ENCODE measurements around the gene MFSD1. TPM values are rescaled to one million over a fixed set of nuclear protein-coding genes. Genes with fewer than 3 reads are reported as not detected.

The MFSD1 gene
- total and polyA plus RNA-seq, 7 donors: 25.2 to 58.5 (median 54.1) TPM

DNA sequence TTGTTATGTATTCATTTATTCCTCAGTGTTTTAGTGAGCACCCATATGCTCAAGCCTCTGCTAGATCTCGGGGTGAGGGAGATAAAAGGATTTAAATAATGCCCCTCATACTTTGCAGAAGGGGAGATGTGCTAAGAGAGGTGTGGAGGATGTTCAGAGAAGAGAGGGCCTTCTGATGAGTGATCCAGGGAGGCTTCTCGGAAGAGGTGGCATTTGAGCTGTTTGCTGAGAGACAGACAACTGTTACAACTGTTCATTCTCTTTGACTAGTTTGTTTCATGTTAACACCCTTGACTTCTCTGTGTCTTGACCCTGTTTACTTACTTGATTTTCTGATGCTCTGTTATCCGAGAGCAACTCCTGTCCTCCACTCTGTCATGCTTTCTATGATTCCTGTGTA is 34.5 kb downstream of the MFSD1 start:
- H3K9me3 ChIP-seq: no peaks in the 10 kb centered on the region
- 58 to 85% methylated on average over 3 of the region's 3 CpGs for WGBS, 2 donors
- H3K4me3 ChIP-seq: no peak overlapping the region
- TF ChIP-seq POLR2A (IDR thresholded peaks at IDR 0.05) (no peak), CTCF (IDR thresholded peaks at IDR 0.05) (no peak), POLR2AphosphoS5 (IDR thresholded peaks at IDR 0.05) (no peak), EP300 (IDR thresholded peaks at IDR 0.05) (no peak)
- no peak overlapping the region for H3K27ac ChIP-seq
- peaks cover 0 to 16% (median 0%) of the 10 kb centered on the region in 4 donors for H3K36me3 ChIP-seq
- DNase-seq: no peak
- H3K4me1 ChIP-seq: peaks cover 0 to 2% (median 0%) of the 10 kb centered on the region in 4 donors
- H3K27me3 ChIP-seq: no peaks in the 10 kb centered on the region
- intact Hi-C loops (cut with DNase I): no loop called here

- no peak overlapping the region for H3K27ac ChIP-seq
- DNase-seq: no peak
- WGBS, 2 donors: 80 to 83% methylated on average over 3 of the region's 3 CpGs
- TF ChIP-seq POLR2A (IDR thresholded peaks at IDR 0.05) (no peak), POLR2AphosphoS5 (IDR thresholded peaks at IDR 0.05) (no peak), CTCF (IDR thresholded peaks at IDR 0.05) (no peak)
- H3K36me3 ChIP-seq: peaks cover 0 to 7% (median 0%) of the 10 kb centered on the region in 4 donors
- no peak overlapping the region for H3K4me3 ChIP-seq
- H3K9me3 ChIP-seq: no peaks in the 10 kb centered on the region
- no peaks in the 10 kb centered on the region for H3K27me3 ChIP-seq
- intact Hi-C loops (cut with DNase I): no loop called here
- H3K4me1 ChIP-seq: peaks cover 0 to 2% (median 0%) of the 10 kb centered on the region in 4 donors
Observed at GRCh38 chr3:158837240-158837639, 35.4 kb downstream of the MFSD1 start.

DNA sequence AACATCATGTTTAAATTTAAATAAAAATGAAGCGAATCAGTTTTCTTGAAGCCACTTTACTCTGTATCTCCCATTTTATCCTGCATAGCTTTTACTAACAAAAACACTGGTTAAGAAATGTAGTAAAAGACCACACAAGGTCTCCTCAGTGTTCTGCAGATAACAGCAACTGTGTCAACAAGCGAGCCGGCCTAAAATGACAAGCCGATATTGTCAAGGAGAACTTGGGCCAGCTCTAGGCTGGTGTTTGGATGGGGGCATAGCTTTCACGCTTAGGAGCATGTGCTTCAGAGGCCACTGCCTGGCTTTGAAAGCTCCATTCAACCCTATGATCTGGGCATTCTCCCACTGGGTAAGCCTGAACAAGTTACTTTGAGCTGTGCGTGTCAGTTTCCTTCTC is 38.1 kb downstream of the MFSD1 start:
- Histone ChIP-seq H3K27me3 (no peaks in the 10 kb centered on the region), H3K9me3 (no peaks in the 10 kb centered on the region), H3K27ac (no peak overlapping the region), H3K36me3 (no peaks in the 10 kb centered on the region), H3K4me1 (no peaks in the 10 kb centered on the region), H3K4me3 (no peak overlapping the region)
- no peak for DNase-seq
- intact Hi-C loops (cut with DNase I): no loop called here
- WGBS, 2 donors: 96% methylated on average over 6 of the region's 6 CpGs
- TF ChIP-seq CTCF (IDR thresholded peaks at IDR 0.05) (no peak), EP300 (IDR thresholded peaks at IDR 0.05) (no peak), POLR2AphosphoS5 (IDR thresholded peaks at IDR 0.05) (no peak), POLR2A (IDR thresholded peaks at IDR 0.05) (no peak)

DNA sequence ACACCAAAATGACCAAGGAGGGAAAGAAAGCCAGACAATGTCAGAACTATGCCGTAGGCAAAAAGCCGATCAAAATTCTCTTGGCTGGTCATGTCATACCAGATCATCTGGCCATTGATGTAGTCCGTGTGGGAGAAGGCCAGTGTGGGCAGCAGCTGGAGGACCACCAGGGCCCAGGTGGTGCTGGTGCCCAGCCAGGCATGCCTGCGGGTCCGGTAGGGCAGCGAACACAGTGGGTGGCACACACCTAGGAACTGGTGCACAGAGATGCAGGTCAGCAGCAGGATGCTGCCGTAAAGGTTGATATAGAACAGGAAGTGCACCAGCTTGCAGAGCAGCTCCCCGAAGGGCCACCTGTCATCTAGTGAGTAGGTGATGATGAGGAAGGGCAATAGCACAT is 39.5 kb downstream of the MFSD1 start:
- H3K27me3 ChIP-seq: no peaks in the 10 kb centered on the region
- no peaks in the 10 kb centered on the region for H3K4me1 ChIP-seq
- intact Hi-C loops (cut with DNase I): no loop called here
- no peak for DNase-seq
- WGBS, 2 donors: 89 to 92% methylated on average over 8 of the region's 8 CpGs
- TF ChIP-seq EP300 (IDR thresholded peaks at IDR 0.05) (no peak), CTCF (IDR thresholded peaks at IDR 0.05) (no peak), POLR2AphosphoS5 (IDR thresholded peaks at IDR 0.05) (no peak)
- H3K36me3 ChIP-seq: no peaks in the 10 kb centered on the region
- no peak overlapping the region for H3K4me3 ChIP-seq
- no peak overlapping the region for H3K27ac ChIP-seq
- H3K9me3 ChIP-seq: no peaks in the 10 kb centered on the region

- Histone ChIP-seq H3K9me3 (no peaks in the 10 kb centered on the region), H3K27ac (no peak overlapping the region), H3K36me3 (no peaks in the 10 kb centered on the region), H3K4me3 (no peak overlapping the region), H3K4me1 (no peaks in the 10 kb centered on the region), H3K27me3 (no peaks in the 10 kb centered on the region)
- intact Hi-C loops (cut with DNase I): no loop called here
- TF ChIP-seq CTCF (IDR thresholded peaks at IDR 0.05) (no peak), POLR2AphosphoS5 (IDR thresholded peaks at IDR 0.05) (no peak), EP300 (IDR thresholded peaks at IDR 0.05) (no peak), POLR2A (IDR thresholded peaks at IDR 0.05) (no peak)
- DNase-seq: no peak
- 74 to 91% methylated on average over 3 of the region's 3 CpGs for WGBS, 2 donors
Observed at GRCh38 chr3:158842976-158843375, 41.1 kb downstream of the MFSD1 start.
